CD14-positive monocyte (primary cell): ENCODE results near the gene PROC. TPM values are rescaled to one million over a fixed set of nuclear protein-coding genes. Genes with fewer than 3 reads are reported as not detected.

ENCODE experiments used
- DNase-seq, 3 donors: peaks; one replicate each; pipeline ENCODE4 v3.0.0-alpha.2; 2011 to 2022
- H2AFZ ChIP-seq: 2 replicates; pipeline ENCODE4 v1.6.0; 2012; ENCODE audit warnings: mild to moderate bottlenecking, low read depth, low read length, inconsistent platforms; ENCODE audit not compliant: insufficient read depth, poor library complexity, severe bottlenecking
- H3K27ac ChIP-seq, 2 donors: 1 replicate in 1 of 2; 2 replicates in 1 of 2; pipeline ENCODE4 v1.5.1; 2012 to 2013; ENCODE audit warnings: low read length in 2 of 2, control low read depth in 1 of 2, inconsistent platforms in 1 of 2, low read depth in 1 of 2, mild to moderate bottlenecking in 1 of 2
- H3K27me3 ChIP-seq, 2 donors: one replicate each; pipeline versions ENCODE4 v1.6.0 to v1.6.1; 2011 to 2013; ENCODE audit warnings: low read length in 2 of 2; ENCODE audit not compliant: control insufficient read depth in 2 of 2, insufficient read depth in 2 of 2
- H3K36me3 ChIP-seq, 2 donors: replicated peaks in 1 of 2; 1 replicate in 1 of 2; 2 replicates in 1 of 2; pipeline versions ENCODE4 v1.5.1 to v1.6.1; 2012 to 2013; ENCODE audit warnings: low read length in 2 of 2, control low read depth in 1 of 2, inconsistent platforms in 1 of 2, mild to moderate bottlenecking in 1 of 2; ENCODE audit not compliant: insufficient read depth in 2 of 2, control insufficient read depth in 1 of 2
- H3K4me1 ChIP-seq, 2 donors: 1 replicate in 1 of 2; 2 replicates in 1 of 2; pipeline versions ENCODE4 v1.5.1 to v1.6.1; 2012 to 2013; ENCODE audit warnings: low read length in 2 of 2, control low read depth in 1 of 2, inconsistent platforms in 1 of 2, mild to moderate bottlenecking in 1 of 2, moderate library complexity in 1 of 2; ENCODE audit not compliant: insufficient read depth in 2 of 2, control insufficient read depth in 1 of 2
- H3K4me2 ChIP-seq: replicated peaks from 2 replicates; pipeline ENCODE3; 2012; ENCODE audit warnings: low read length, moderate library complexity, mild to moderate bottlenecking; ENCODE audit not compliant: poor library complexity, severe bottlenecking; ENCODE audit errors: extremely low read depth
- H3K4me3 ChIP-seq, 3 experiments: fragments of 200-600 bp in 1 of 3; sonication (generic) in 1 of 3; replicated peaks in 1 of 3; 1 replicate in 2 of 3; 2 replicates in 1 of 3; pipeline ENCODE4 v1.5.1; 2011 to 2013; ENCODE audit warnings: low read length in 3 of 3, mild to moderate bottlenecking in 3 of 3, control low read depth in 2 of 3, low read depth in 2 of 3, inconsistent platforms in 1 of 3, moderate library complexity in 1 of 3
- H3K79me2 ChIP-seq: 2 replicates; pipeline ENCODE4 v1.6.0; 2012; ENCODE audit warnings: mild to moderate bottlenecking, control low read depth, inconsistent platforms, low read length, moderate library complexity; ENCODE audit not compliant: insufficient read depth
- H3K9ac ChIP-seq: 2 replicates; pipeline ENCODE4 v1.6.0; 2017; ENCODE audit warnings: low read length, mild to moderate bottlenecking; ENCODE audit not compliant: insufficient read depth, poor library complexity, severe bottlenecking
- H3K9me3 ChIP-seq, 2 donors: replicated peaks in 1 of 2; 1 replicate in 1 of 2; 2 replicates in 1 of 2; pipeline versions ENCODE4 v1.5.1 to v1.6.1; 2012 to 2013; ENCODE audit warnings: low read length in 2 of 2, control low read depth in 1 of 2; ENCODE audit not compliant: control insufficient read depth in 1 of 2, insufficient read depth in 1 of 2
- H4K20me1 ChIP-seq: 2 replicates; pipeline ENCODE4 v1.6.0; 2012; ENCODE audit warnings: mild to moderate bottlenecking, low read length, control low read depth, moderate library complexity; ENCODE audit not compliant: insufficient read depth
- H3K27ac Mint-ChIP-seq, 7 donors: one replicate each; pipeline ENCODE4 v1.8.0; 2020; ENCODE audit warnings: mild to moderate bottlenecking in 7 of 7, mixed read lengths in 7 of 7, moderate library complexity in 6 of 7, inconsistent platforms in 2 of 7
- H3K27me3 Mint-ChIP-seq, 3 donors: one replicate each; pipeline ENCODE4 v1.8.0; 2021 to 2022; ENCODE audit warnings: low read depth in 3 of 3, mild to moderate bottlenecking in 3 of 3, mixed read lengths in 3 of 3, moderate library complexity in 3 of 3, inconsistent platforms in 1 of 3
- H3K36me3 Mint-ChIP-seq, 2 donors: one replicate each; pipeline ENCODE4 v1.8.0; 2020; ENCODE audit warnings: mixed read lengths in 2 of 2, inconsistent platforms in 1 of 2, mild to moderate bottlenecking in 1 of 2
- H3K4me1 Mint-ChIP-seq: one replicate; pipeline ENCODE4 v1.8.0; 2020; ENCODE audit warnings: mild to moderate bottlenecking, mixed read lengths
- H3K4me3 Mint-ChIP-seq, 2 donors: one replicate each; pipeline ENCODE4 v1.8.0; 2020; ENCODE audit warnings: mild to moderate bottlenecking in 2 of 2, mixed read lengths in 2 of 2, moderate library complexity in 1 of 2
- H3K9me3 Mint-ChIP-seq, 7 donors: one replicate each; pipeline ENCODE4 v1.8.0; 2020 to 2022; ENCODE audit warnings: mixed read lengths in 7 of 7, mild to moderate bottlenecking in 6 of 7, moderate library complexity in 6 of 7, inconsistent platforms in 2 of 7
- CTCF ChIP-seq: fragments of 200-600 bp; IDR thresholded peaks from one replicate; pipeline ENCODE4 v1.8.0; 2022; ENCODE audit warnings: antibody characterized with exemption, mild to moderate bottlenecking
- WGBS: methylation state at CpG from one replicate; pipeline ENCODE4 v1.1.5; 2013; ENCODE audit warnings: missing lambda C conversion rate; ENCODE audit not compliant: insufficient coverage; 5-methylcytosine and 5-hydroxymethylcytosine counted together
- intact Hi-C, 2 donors: fragments of 100-400 bp; cut with micrococcal nuclease; formaldehyde crosslinking; loops; one replicate each; pipeline versions ENCODE4 v1.15.0 to v1.15.1; 2023
- polyA plus RNA-seq, 3 donors: library from polyadenylated mRNA; depleted of rRNA in 1 of 3; unstranded in 2 of 3; stranded (reverse) in 1 of 3; fragments of 300-500 nt in 2 of 3; fragments of >200 nt in 1 of 3; fragmentation: Illumina TruSeq in 2 of 3; gene quantifications; 1 replicate in 2 of 3; 2 replicates in 1 of 3; pipeline ENCODE4 v1.2.3, GENCODE V29; 2012 to 2021

PROC gene
- polyA plus RNA-seq, 3 donors = 0.69 TPM; not detected in 2

DNA sequence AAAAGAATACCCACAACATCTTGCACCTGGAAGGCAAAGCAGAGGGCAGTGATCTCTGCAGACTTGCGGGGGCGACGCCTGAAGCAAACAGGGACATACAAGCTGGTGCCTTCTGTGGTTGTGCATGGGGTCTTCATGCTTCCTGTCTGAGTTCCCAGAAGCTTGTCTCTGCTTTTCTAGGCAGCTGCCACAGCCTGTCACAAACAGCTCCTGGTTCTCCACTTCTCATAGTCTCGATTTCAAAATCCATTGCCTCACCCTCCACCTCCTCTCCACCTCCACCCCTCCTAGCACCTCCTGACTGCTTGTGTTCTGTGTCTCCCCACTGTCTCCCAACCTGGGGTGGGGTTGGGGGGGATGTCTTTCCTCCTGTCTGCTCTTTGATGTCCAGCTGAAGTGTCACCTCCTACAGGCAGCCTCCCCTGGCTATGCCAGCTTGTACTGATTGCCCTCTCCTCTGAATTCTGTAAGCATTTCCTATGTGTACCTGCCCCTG lies 1.7 kb upstream of the PROC start:
- Histone ChIP-seq H3K4me2 (peak overlapping the region; percentile 88), H3K4me1 (peaks cover 42 to 55% of the 10 kb centered on the region in 2 donors), H3K9ac (peak overlapping the region; percentile 62), H2AFZ (peak overlapping the region; percentile 79), H3K27ac (peak overlapping the region in 1 of 2 donors; percentile 45), H3K9me3 (no peaks in the 10 kb centered on the region), H4K20me1 (no peaks in the 10 kb centered on the region), H3K27me3 (peaks cover 0 to 9% of the 10 kb centered on the region in 2 donors), H3K4me3 (peak overlapping the region; percentile 28 to 74 (median 51)), H3K36me3 (no peaks in the 10 kb centered on the region), H3K79me2 (no peaks in the 10 kb centered on the region)
- Mint-ChIP-seq H3K27ac (peak overlapping the region in 5 of 7 donors; percentile 23 to 77 (median 70)), H3K4me3 (peak overlapping the region; percentile 77 to 88), H3K4me1 (peaks cover 48% of the 10 kb centered on the region), H3K9me3 (peaks cover 0 to 2% (median 0%) of the 10 kb centered on the region in 7 donors), H3K36me3 (no peaks in the 10 kb centered on the region), H3K27me3 (peaks cover 8 to 31% (median 31%) of the 10 kb centered on the region in 3 donors)
- no CpG with 5 or more reads among the region's 4 CpGs for WGBS
- intact Hi-C loops = loop anchor here in 1 of 2 donors (10.0 kb wide), 1 partner anchor 352 kb away; no protein-coding TSS in a partner anchor
- no peak for TF ChIP-seq CTCF
- peak in 2 of 3 donors; percentile 42 to 45 for DNase-seq

DNA sequence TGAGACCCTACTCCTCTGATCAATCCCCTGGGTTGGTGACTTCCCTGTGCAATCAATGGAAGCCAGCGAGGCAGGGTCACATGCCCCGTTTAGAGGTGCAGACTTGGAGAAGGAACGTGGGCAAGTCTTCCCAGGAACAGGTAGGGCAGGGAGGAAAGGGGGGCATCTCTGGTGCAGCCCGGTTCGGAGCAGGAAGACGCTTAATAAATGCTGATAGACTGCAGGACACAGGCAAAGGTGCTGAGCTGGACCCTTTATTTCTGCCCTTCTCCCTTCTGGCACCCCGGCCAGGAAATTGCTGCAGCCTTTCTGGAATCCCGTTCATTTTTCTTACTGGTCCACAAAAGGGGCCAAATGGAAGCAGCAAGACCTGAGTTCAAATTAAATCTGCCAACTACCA lies 821 bp upstream of the PROC start:
- H3K4me1 ChIP-seq = peaks cover 38 to 51% of the 10 kb centered on the region in 2 donors
- peak overlapping the region in 1 of 7 donors; percentile 25 for H3K27ac Mint-ChIP-seq
- H3K9me3 ChIP-seq = no peaks in the 10 kb centered on the region
- H3K27me3 Mint-ChIP-seq = peaks cover 17 to 40% (median 39%) of the 10 kb centered on the region in 3 donors
- H3K4me2 ChIP-seq = no peak overlapping the region
- H3K4me1 Mint-ChIP-seq = peaks cover 44% of the 10 kb centered on the region
- H3K27me3 ChIP-seq = peaks cover 2 to 17% of the 10 kb centered on the region in 2 donors
- no peaks in the 10 kb centered on the region for H3K79me2 ChIP-seq
- intact Hi-C loops = loop anchor here in 1 of 2 donors (10.0 kb wide), 1 partner anchor 353 kb away; no protein-coding TSS in a partner anchor
- H3K36me3 ChIP-seq = no peaks in the 10 kb centered on the region
- H3K27ac ChIP-seq = no peak overlapping the region
- DNase-seq = no peak
- peaks cover 3% of the 10 kb centered on the region for H4K20me1 ChIP-seq
- no peak overlapping the region for H3K4me3 ChIP-seq
- H3K36me3 Mint-ChIP-seq = no peaks in the 10 kb centered on the region
- 87% methylated on average over 6 of the region's 8 CpGs for WGBS
- no peak overlapping the region for H3K9ac ChIP-seq
- peaks cover 0 to 4% (median 0%) of the 10 kb centered on the region in 7 donors for H3K9me3 Mint-ChIP-seq
- no peak overlapping the region for H2AFZ ChIP-seq
- peak overlapping the region in 1 of 2 donors; percentile 40 for H3K4me3 Mint-ChIP-seq
- TF ChIP-seq CTCF = no peak
